ENCODE measurements around the gene RRP1. TPM values are rescaled to one million over a fixed set of nuclear protein-coding genes. Genes with fewer than 3 reads are reported as not detected.

Gene RRP1
- total and polyA plus RNA-seq, 10 of the 15 experiments (the other 5 are each of a cell fraction or from before 2014, with no cell fraction given) = 0.34 to 70.8 (median 35.1) TPM

- Histone ChIP-seq H3K9me3 (replicated peaks; ENCODE audit: control insufficient read depth, insufficient read depth, low read length) (no peaks in the 10 kb centered on the region; the same call in 1 of the 3 replicates), H3K27ac (ENCODE audit: control insufficient read depth, insufficient read depth) (no peak overlapping the region), H3K9ac (ENCODE audit: control insufficient read depth, insufficient read depth, low read length) (no peak overlapping the region), H4K20me1 (ENCODE audit: control insufficient read depth, insufficient read depth) (no peaks in the 10 kb centered on the region), H3K4me2 (ENCODE audit: control insufficient read depth, insufficient read depth) (no peak overlapping the region), H3K79me2 (ENCODE audit: control insufficient read depth, insufficient read depth, low read length) (no peaks in the 10 kb centered on the region), H3K4me1 (ENCODE audit: control insufficient read depth, insufficient read depth, low read length) (no peaks in the 10 kb centered on the region), H3K27me3 (replicated peaks in 1 of 2; ENCODE audit: control insufficient read depth in 2 of 2, insufficient read depth in 2 of 2, low read length in 1 of 2) (no peaks in the 10 kb centered on the region; a peak in 1 of 4 replicates), H3K36me3 (ENCODE audit: control insufficient read depth in 2 of 2, insufficient read depth in 2 of 2, low read length in 1 of 2) (no peaks in the 10 kb centered on the region), H3K4me3 (no peak overlapping the region), H2AFZ (ENCODE audit: control insufficient read depth, low read depth, low read length) (no peak overlapping the region)
- FAIRE-seq = no peak
- no peak for ATAC-seq
- in situ Hi-C loops (cut with MboI) = no loop called here
- intact Hi-C loops (cut with micrococcal nuclease; ENCODE audit: unreplicated experiment) = no loop called here
- no TSS peak for BruUV-seq (replicated peaks)
- ChIA-PET SMC1A (ENCODE audit: uncharacterized antibody, unreplicated experiment) (no interaction called here), POLR2A (interaction anchor here (1.0 kb wide), 1 partner anchor 16 kb away, joined by 3 read pairs; no protein-coding TSS in a partner anchor), RAD21 (ENCODE audit: unreplicated experiment) (interaction anchor here (0.9 kb wide), 1 partner anchor 28 kb away, joined by 3 read pairs; no protein-coding TSS in a partner anchor), CTCF (interaction anchor here (0.6 kb wide), 1 partner anchor 58 kb away, joined by 3 read pairs; no protein-coding TSS in a partner anchor)
- no peak for DNase-seq (ENCODE audit: low read depth, low spot score)
- WGBS (ENCODE audit: insufficient coverage, insufficient replicate concordance, low lambda C conversion rate, missing lambda C conversion rate) = 4% methylated on average over 15 of the region's 15 CpGs
- TF ChIP-seq PAX8 (IDR thresholded peaks at IDR 0.05) (no peak), CHD1 (IDR thresholded peaks at IDR 0.05; ENCODE audit: low read depth, low read length) (no peak), MYB (IDR thresholded peaks at IDR 0.05; ENCODE audit: borderline replicate concordance, low read depth, low read length) (no peak), CBFB (IDR thresholded peaks at IDR 0.05; ENCODE audit: low read depth) (no peak), ZNF687 (IDR thresholded peaks at IDR 0.05) (no peak), NR2F1 (conservative IDR thresholded peaks at IDR 0.05) (no peak), BMI1 (IDR thresholded peaks at IDR 0.05; ENCODE audit: borderline replicate concordance) (no peak), IRF4 (IDR thresholded peaks at IDR 0.05; ENCODE audit: low read depth, low read length) (no peak), JUND (IDR thresholded peaks at IDR 0.05; ENCODE audit: low read depth, low read length) (no peak), SP1 (IDR thresholded peaks at IDR 0.05; ENCODE audit: low read depth, low read length) (no peak), JUNB (IDR thresholded peaks at IDR 0.05) (no peak), RCOR1 (conservative IDR thresholded peaks at IDR 0.05; ENCODE audit: low read depth, low read length) (no peak), GABPA (IDR thresholded peaks at IDR 0.05; ENCODE audit: low read depth) (no peak), ASH2L (IDR thresholded peaks at IDR 0.05; ENCODE audit: borderline replicate concordance, low read depth) (no peak)
- TF ChIP-seq, protein P1, sequence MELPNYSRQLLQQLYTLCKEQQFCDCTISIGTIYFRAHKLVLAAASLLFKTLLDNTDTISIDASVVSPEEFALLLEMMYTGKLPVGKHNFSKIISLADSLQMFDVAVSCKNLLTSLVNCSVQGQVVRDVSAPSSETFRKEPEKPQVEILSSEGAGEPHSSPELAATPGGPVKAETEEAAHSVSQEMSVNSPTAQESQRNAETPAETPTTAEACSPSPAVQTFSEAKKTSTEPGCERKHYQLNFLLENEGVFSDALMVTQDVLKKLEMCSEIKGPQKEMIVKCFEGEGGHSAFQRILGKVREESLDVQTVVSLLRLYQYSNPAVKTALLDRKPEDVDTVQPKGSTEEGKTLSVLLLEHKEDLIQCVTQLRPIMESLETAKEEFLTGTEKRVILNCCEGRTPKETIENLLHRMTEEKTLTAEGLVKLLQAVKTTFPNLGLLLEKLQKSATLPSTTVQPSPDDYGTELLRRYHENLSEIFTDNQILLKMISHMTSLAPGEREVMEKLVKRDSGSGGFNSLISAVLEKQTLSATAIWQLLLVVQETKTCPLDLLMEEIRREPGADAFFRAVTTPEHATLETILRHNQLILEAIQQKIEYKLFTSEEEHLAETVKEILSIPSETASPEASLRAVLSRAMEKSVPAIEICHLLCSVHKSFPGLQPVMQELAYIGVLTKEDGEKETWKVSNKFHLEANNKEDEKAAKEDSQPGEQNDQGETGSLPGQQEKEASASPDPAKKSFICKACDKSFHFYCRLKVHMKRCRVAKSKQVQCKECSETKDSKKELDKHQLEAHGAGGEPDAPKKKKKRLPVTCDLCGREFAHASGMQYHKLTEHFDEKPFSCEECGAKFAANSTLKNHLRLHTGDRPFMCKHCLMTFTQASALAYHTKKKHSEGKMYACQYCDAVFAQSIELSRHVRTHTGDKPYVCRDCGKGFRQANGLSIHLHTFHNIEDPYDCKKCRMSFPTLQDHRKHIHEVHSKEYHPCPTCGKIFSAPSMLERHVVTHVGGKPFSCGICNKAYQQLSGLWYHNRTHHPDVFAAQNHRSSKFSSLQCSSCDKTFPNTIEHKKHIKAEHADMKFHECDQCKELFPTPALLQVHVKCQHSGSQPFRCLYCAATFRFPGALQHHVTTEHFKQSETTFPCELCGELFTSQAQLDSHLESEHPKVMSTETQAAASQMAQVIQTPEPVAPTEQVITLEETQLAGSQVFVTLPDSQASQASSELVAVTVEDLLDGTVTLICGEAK (IDR thresholded peaks at IDR 0.05; ENCODE audit: borderline replicate concordance) = no peak
- TF ChIP-seq, protein P2, sequence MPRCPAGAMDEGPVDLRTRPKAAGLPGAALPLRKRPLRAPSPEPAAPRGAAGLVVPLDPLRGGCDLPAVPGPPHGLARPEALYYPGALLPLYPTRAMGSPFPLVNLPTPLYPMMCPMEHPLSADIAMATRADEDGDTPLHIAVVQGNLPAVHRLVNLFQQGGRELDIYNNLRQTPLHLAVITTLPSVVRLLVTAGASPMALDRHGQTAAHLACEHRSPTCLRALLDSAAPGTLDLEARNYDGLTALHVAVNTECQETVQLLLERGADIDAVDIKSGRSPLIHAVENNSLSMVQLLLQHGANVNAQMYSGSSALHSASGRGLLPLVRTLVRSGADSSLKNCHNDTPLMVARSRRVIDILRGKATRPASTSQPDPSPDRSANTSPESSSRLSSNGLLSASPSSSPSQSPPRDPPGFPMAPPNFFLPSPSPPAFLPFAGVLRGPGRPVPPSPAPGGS (IDR thresholded peaks at IDR 0.05; ENCODE audit: borderline replicate concordance, insufficient read depth, low read depth, low read length, poor library complexity, severe bottlenecking) = no peak
Measured at GRCh38 chr21:43835050-43835449, 45.7 kb downstream of the RRP1 start.

Measured in GM12878 (cell line).